ENCODE measurements around the gene PNPO. TPM values are rescaled to one million over a fixed set of nuclear protein-coding genes. Genes with fewer than 3 reads are reported as not detected.

Gene PNPO
- total and polyA plus RNA-seq, 2 of the 13 experiments (the other 11 are each of a cell fraction or from before 2014, with no cell fraction given) = 47.9 to 63.3 TPM

DNA sequence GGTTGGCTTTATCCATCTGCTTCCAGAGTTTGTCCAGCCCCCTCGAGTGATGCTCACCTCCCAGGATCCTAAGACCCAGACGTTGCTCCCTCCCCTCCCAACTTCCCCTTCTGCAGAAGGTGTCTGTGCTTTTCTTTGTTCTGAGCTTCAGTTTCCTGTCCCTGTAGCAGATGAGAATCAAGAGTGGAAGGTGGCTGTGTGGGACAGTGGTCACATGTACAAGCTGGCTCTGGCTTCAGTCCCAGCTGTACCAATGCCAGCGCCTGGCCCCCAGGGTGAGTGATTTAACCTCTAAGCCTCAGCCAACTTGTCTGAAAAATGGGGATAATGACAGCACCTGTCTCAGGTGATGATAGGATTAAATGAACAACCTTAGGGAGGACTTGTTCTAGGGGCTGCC is 8.6 kb downstream of the PNPO start (continued):
- TF ChIP-seq, protein P1, sequence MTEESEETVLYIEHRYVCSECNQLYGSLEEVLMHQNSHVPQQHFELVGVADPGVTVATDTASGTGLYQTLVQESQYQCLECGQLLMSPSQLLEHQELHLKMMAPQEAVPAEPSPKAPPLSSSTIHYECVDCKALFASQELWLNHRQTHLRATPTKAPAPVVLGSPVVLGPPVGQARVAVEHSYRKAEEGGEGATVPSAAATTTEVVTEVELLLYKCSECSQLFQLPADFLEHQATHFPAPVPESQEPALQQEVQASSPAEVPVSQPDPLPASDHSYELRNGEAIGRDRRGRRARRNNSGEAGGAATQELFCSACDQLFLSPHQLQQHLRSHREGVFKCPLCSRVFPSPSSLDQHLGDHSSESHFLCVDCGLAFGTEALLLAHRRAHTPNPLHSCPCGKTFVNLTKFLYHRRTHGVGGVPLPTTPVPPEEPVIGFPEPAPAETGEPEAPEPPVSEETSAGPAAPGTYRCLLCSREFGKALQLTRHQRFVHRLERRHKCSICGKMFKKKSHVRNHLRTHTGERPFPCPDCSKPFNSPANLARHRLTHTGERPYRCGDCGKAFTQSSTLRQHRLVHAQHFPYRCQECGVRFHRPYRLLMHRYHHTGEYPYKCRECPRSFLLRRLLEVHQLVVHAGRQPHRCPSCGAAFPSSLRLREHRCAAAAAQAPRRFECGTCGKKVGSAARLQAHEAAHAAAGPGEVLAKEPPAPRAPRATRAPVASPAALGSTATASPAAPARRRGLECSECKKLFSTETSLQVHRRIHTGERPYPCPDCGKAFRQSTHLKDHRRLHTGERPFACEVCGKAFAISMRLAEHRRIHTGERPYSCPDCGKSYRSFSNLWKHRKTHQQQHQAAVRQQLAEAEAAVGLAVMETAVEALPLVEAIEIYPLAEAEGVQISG (CRISPR knock-in tag; IDR thresholded peaks at IDR 0.05) = no peak
- TF ChIP-seq ZNF232 (CRISPR knock-in tag; IDR thresholded peaks at IDR 0.05; ENCODE audit: borderline replicate concordance) = no peak

DNA sequence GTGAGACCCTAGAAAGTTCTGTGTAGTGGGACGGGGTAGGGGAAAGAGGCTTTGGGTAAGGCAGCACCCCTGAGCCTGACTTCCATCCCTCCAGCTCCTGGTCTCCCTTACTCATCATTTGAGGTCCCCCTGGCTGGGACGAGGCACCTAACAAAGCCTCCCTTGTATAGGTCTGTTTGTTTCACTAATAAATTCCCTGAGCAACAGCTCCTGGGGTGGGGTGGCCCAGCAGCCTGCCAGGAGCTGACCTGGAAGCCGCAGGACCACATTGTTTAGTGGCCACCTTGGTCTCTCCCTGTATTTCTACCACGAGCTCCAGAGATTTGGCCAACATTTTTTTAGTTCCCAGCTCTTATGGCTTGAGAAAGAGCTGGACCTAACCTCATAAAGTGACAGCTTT is 9.1 kb downstream of the PNPO start:
- H4K20me1 ChIP-seq (ENCODE audit: insufficient read depth, low read length) = no peaks in the 10 kb centered on the region
- ChIA-PET POLR2A (interaction anchor here (3.4 to 15.1 kb wide), 4 partner anchors 9 to 55 kb away, joined by 17 to 267 read pairs (median 38); partner anchors contain the start of genes CDK5RAP3, PNPO and SP2), CTCF (ENCODE audit: low intra/inter-chr PET ratio, low total read pairs) (interaction anchor here (1.7 to 3.5 kb wide), 6 partner anchors 17 to 75 kb away, joined by 4 to 54 read pairs (median 10); partner anchors contain the start of gene CDK5RAP3)
- intact Hi-C loops (cut with micrococcal nuclease; ENCODE audit: unreplicated experiment) (no loop called here), in situ Hi-C loops (cut with HindIII; ENCODE audit: extremely low pct_ligation_motif_present, low pct_unique_long_range_greater_than_20kb) (no loop called here)
- H3K27me3 ChIP-seq (ENCODE audit: control insufficient read depth in 1 of 2, insufficient read depth in 2 of 2, low read length in 2 of 2) = no peaks in the 10 kb centered on the region
- WGBS (ENCODE audit: low lambda C conversion rate) = 86% methylated on average over 4 of the region's 4 CpGs
- TF ChIP-seq ZNF30 (CRISPR knock-in tag; IDR thresholded peaks at IDR 0.05) = no peak
- TF ChIP-seq POLR2G (IDR thresholded peaks at IDR 0.05; ENCODE audit: low read depth, low read length) = 0 out of 2 replicates have a peak, but pooled peaks have one; percentile 6
- TF ChIP-seq, protein P2, sequence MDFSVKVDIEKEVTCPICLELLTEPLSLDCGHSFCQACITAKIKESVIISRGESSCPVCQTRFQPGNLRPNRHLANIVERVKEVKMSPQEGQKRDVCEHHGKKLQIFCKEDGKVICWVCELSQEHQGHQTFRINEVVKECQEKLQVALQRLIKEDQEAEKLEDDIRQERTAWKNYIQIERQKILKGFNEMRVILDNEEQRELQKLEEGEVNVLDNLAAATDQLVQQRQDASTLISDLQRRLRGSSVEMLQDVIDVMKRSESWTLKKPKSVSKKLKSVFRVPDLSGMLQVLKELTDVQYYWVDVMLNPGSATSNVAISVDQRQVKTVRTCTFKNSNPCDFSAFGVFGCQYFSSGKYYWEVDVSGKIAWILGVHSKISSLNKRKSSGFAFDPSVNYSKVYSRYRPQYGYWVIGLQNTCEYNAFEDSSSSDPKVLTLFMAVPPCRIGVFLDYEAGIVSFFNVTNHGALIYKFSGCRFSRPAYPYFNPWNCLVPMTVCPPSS (IDR thresholded peaks at IDR 0.05) = no peak
- TF ChIP-seq SOX5 (CRISPR knock-in tag; IDR thresholded peaks at IDR 0.05; ENCODE audit: borderline replicate concordance) = no peak
- TF ChIP-seq, protein P3, sequence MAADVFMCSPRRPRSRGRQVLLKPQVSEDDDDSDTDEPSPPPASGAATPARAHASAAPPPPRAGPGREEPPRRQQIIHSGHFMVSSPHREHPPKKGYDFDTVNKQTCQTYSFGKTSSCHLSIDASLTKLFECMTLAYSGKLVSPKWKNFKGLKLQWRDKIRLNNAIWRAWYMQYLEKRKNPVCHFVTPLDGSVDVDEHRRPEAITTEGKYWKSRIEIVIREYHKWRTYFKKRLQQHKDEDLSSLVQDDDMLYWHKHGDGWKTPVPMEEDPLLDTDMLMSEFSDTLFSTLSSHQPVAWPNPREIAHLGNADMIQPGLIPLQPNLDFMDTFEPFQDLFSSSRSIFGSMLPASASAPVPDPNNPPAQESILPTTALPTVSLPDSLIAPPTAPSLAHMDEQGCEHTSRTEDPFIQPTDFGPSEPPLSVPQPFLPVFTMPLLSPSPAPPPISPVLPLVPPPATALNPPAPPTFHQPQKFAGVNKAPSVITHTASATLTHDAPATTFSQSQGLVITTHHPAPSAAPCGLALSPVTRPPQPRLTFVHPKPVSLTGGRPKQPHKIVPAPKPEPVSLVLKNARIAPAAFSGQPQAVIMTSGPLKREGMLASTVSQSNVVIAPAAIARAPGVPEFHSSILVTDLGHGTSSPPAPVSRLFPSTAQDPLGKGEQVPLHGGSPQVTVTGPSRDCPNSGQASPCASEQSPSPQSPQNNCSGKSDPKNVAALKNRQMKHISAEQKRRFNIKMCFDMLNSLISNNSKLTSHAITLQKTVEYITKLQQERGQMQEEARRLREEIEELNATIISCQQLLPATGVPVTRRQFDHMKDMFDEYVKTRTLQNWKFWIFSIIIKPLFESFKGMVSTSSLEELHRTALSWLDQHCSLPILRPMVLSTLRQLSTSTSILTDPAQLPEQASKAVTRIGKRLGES (CRISPR knock-in tag; IDR thresholded peaks at IDR 0.05; ENCODE audit: borderline replicate concordance) = no peak
- no peak for TF ChIP-seq ZNF234 (CRISPR knock-in tag; conservative IDR thresholded peaks at IDR 0.05)
- peaks cover 2 to 21% of the 10 kb centered on the region in 2 experiments for H3K36me3 ChIP-seq (replicated peaks in 1 of 2; ENCODE audit: control insufficient read depth in 1 of 2, insufficient read depth in 2 of 2, low read length in 2 of 2)
- no peak overlapping the region for H3K4me3 ChIP-seq (replicated peaks in 1 of 3; ENCODE audit: insufficient read depth in 1 of 3, low read depth in 2 of 3, low read length in 3 of 3)
- H3K4me2 ChIP-seq (ENCODE audit: low read depth, low read length) = peak overlapping the region; percentile 76; the same call in 1 of the 2 replicates
- DNase-seq (ENCODE audit: low spot score) = peak; percentile 36
- no peak overlapping the region for H2AFZ ChIP-seq (ENCODE audit: low read length)
- peaks cover 83% of the 10 kb centered on the region for H3K4me1 ChIP-seq (ENCODE audit: insufficient read depth, low read length)
- H3K79me2 ChIP-seq (ENCODE audit: insufficient read depth, low read length) = no peaks in the 10 kb centered on the region
- H3K9ac ChIP-seq (ENCODE audit: insufficient read depth, low read depth, low read length) = no peak overlapping the region
- no peak overlapping the region for H3K27ac ChIP-seq (ENCODE audit: extremely low read length, insufficient read depth, low read length)
- FAIRE-seq = no peak
- H3K9me3 ChIP-seq (ENCODE audit: low read length) = no peaks in the 10 kb centered on the region
- ATAC-seq = no peak
- BruUV-seq (replicated peaks) = no TSS peak
